IPS-20b (cell line): ENCODE measurements around the gene RET.

Source experiments
- H3K27ac ChIP-seq: one replicate; pipeline ENCODE4 v1.5.1; 2013; ENCODE audit warnings: low read length
- H3K27me3 ChIP-seq: 2 replicates; pipeline ENCODE4 v1.6.1; 2013; ENCODE audit warnings: mild to moderate bottlenecking, low read length, inconsistent platforms; ENCODE audit not compliant: insufficient read depth
- H3K36me3 ChIP-seq: 2 replicates; pipeline ENCODE4 v1.6.1; 2013; ENCODE audit warnings: low read depth, mild to moderate bottlenecking, inconsistent platforms, low read length, moderate library complexity; ENCODE audit not compliant: insufficient read depth
- H3K4me1 ChIP-seq: 2 replicates; pipeline ENCODE4 v1.6.1; 2013; ENCODE audit warnings: mild to moderate bottlenecking, control low read depth, inconsistent platforms, low read length, moderate library complexity; ENCODE audit not compliant: insufficient read depth
- H3K4me3 ChIP-seq: 2 replicates; pipeline ENCODE4 v1.5.1; 2013; ENCODE audit warnings: mild to moderate bottlenecking, low read length, inconsistent platforms
- H3K9ac ChIP-seq: 2 replicates; pipeline ENCODE4 v1.6.1; 2013; ENCODE audit warnings: low read depth, mild to moderate bottlenecking, inconsistent platforms, low read length, moderate library complexity
- H3K9me3 ChIP-seq: 2 replicates; pipeline ENCODE4 v1.6.1; 2013; ENCODE audit warnings: mild to moderate bottlenecking, low read depth, low read length, inconsistent platforms; ENCODE audit not compliant: insufficient read depth

Gene RET

GRCh38 chr10:43067391-43068135 lies 9.3 kb upstream of the RET start:
- Histone ChIP-seq H3K9me3 (no peaks in the 10 kb centered on the region), H3K4me1 (no peaks in the 10 kb centered on the region), H3K27ac (no peak overlapping the region)

GRCh38 chr10:43068136-43068395 lies 8.8 kb upstream of the RET start:
- H3K27ac ChIP-seq = no peak overlapping the region
- no peak overlapping the region for H3K4me3 ChIP-seq
- no peak overlapping the region for H3K9ac ChIP-seq
- no peaks in the 10 kb centered on the region for H3K27me3 ChIP-seq
- H3K4me1 ChIP-seq = no peaks in the 10 kb centered on the region
- no peaks in the 10 kb centered on the region for H3K36me3 ChIP-seq
- no peaks in the 10 kb centered on the region for H3K9me3 ChIP-seq

More at GRCh38 chr10:43067391-43068135, 9.3 kb upstream of the RET start:
- no peaks in the 10 kb centered on the region for H3K27me3 ChIP-seq
- H3K4me3 ChIP-seq = no peak overlapping the region
- H3K9ac ChIP-seq = no peak overlapping the region
- H3K36me3 ChIP-seq = no peaks in the 10 kb centered on the region

- no peak overlapping the region for H3K9ac ChIP-seq
- no peaks in the 10 kb centered on the region for H3K9me3 ChIP-seq
- H3K27ac ChIP-seq = no peak overlapping the region
- no peaks in the 10 kb centered on the region for H3K36me3 ChIP-seq
- no peaks in the 10 kb centered on the region for H3K4me1 ChIP-seq
- H3K4me3 ChIP-seq = no peak overlapping the region
- no peaks in the 10 kb centered on the region; the same call in 1 of the 2 replicates for H3K27me3 ChIP-seq
These were observed 8.2 kb upstream of the RET start for GRCh38 chr10:43068471-43069210.

- no peaks in the 10 kb centered on the region for H3K36me3 ChIP-seq
- no peak overlapping the region for H3K27ac ChIP-seq
- no peaks in the 10 kb centered on the region for H3K9me3 ChIP-seq
- no peak overlapping the region for H3K9ac ChIP-seq
- H3K4me3 ChIP-seq = no peak overlapping the region
- no peaks in the 10 kb centered on the region; the same call in 1 of the 2 replicates for H3K27me3 ChIP-seq
- H3K4me1 ChIP-seq = no peaks in the 10 kb centered on the region
These were observed 7.7 kb upstream of the RET start for GRCh38 chr10:43069211-43069515.

GRCh38 chr10:43069579-43069978 lies 7.3 kb upstream of the RET start:
- no peaks in the 10 kb centered on the region; the same call in 1 of the 2 replicates for H3K27me3 ChIP-seq
- H3K9me3 ChIP-seq = no peaks in the 10 kb centered on the region
- H3K9ac ChIP-seq = no peak overlapping the region
- no peak overlapping the region for H3K27ac ChIP-seq
- H3K4me1 ChIP-seq = no peaks in the 10 kb centered on the region
- no peak overlapping the region for H3K4me3 ChIP-seq
- H3K36me3 ChIP-seq = no peaks in the 10 kb centered on the region

- no peak overlapping the region for H3K4me3 ChIP-seq
- no peaks in the 10 kb centered on the region for H3K4me1 ChIP-seq
- no peaks in the 10 kb centered on the region for H3K9me3 ChIP-seq
- H3K36me3 ChIP-seq = no peaks in the 10 kb centered on the region
- H3K27me3 ChIP-seq = peaks cover 7% of the 10 kb centered on the region
- no peak overlapping the region for H3K27ac ChIP-seq
- H3K9ac ChIP-seq = no peak overlapping the region
These were observed 6.5 kb upstream of the RET start for GRCh38 chr10:43070121-43071085.

GRCh38 chr10:43071865-43072650 lies 4.8 kb upstream of the RET start:
- Histone ChIP-seq H3K27ac (no peak overlapping the region), H3K9ac (no peak overlapping the region)

GRCh38 chr10:43073191-43073590 lies 3.7 kb upstream of the RET start:
- Histone ChIP-seq H3K9ac (no peak overlapping the region), H3K27me3 (peaks cover 30% of the 10 kb centered on the region), H3K4me3 (no peak overlapping the region), H3K36me3 (no peaks in the 10 kb centered on the region), H3K9me3 (no peaks in the 10 kb centered on the region), H3K4me1 (no peaks in the 10 kb centered on the region), H3K27ac (no peak overlapping the region)

More at GRCh38 chr10:43071865-43072650, 4.8 kb upstream of the RET start:
- no peaks in the 10 kb centered on the region for H3K4me1 ChIP-seq
- H3K9me3 ChIP-seq = no peaks in the 10 kb centered on the region
- H3K27me3 ChIP-seq = peaks cover 20% of the 10 kb centered on the region
- H3K4me3 ChIP-seq = no peak overlapping the region
- no peaks in the 10 kb centered on the region for H3K36me3 ChIP-seq

GRCh38 chr10:43073721-43074120 lies 3.1 kb upstream of the RET start:
- Histone ChIP-seq H3K36me3 (no peaks in the 10 kb centered on the region), H3K4me3 (no peak overlapping the region), H3K27me3 (peaks cover 35% of the 10 kb centered on the region), H3K9me3 (no peaks in the 10 kb centered on the region), H3K27ac (no peak overlapping the region), H3K9ac (no peak overlapping the region), H3K4me1 (no peaks in the 10 kb centered on the region)

- H3K27me3 ChIP-seq = peaks cover 42% of the 10 kb centered on the region
- H3K9me3 ChIP-seq = no peaks in the 10 kb centered on the region
- no peaks in the 10 kb centered on the region for H3K36me3 ChIP-seq
- H3K4me1 ChIP-seq = no peaks in the 10 kb centered on the region
- H3K4me3 ChIP-seq = no peak overlapping the region
- H3K27ac ChIP-seq = no peak overlapping the region
- H3K9ac ChIP-seq = no peak overlapping the region
These were observed 2.5 kb upstream of the RET start for GRCh38 chr10:43074409-43074808.
